HG02759 (cell line): ENCODE results near the gene SPRR5.

Experiments used
- ATAC-seq: cut with Tn5 transposase; IDR thresholded peaks from one replicate; pipeline ENCODE4 v1.9.1; 2021; ENCODE audit warnings: mild to moderate bottlenecking, moderate library complexity; ENCODE audit not compliant: unreplicated experiment

Gene SPRR5, protein sequence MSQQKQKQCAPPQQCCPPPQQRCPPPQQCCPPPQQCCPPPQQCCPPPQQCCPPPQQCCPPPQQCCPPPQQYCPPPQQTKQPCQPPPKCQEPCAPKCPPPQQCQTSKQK

DNA sequence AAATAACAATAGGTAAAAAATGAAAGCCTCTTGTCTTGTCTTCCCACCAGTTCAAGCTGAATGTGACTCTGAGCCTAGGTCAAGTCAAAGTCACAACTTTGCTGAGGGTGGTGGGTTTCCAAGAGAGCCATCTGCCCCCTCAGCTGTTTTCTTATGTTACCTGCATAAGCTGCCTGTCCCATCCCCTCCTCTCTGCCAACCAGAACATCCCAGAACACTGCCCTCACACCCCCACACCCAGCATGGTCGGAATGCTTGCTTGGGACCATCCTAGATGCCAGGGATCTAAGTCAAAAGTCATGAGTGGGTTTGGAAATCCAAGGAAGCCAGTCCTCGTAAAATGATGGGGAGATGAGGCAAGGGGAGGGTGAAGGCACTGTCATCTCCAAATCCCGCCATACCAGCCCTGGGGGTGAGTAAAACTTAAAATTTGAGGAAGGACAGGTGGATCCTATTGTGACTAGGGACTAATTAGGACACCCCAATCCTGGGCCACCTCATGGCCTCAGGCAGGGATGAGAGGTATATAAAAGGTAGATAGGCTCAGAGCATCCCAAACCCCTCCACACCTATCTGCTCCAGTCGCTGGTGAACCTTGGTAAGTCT is at the start of gene SPRR5:
SPRR5 (plus strand) TSS at position 556 of the 606 bp plus-strand sequence. CDS start 1,349 bp downstream, outside the sequence.
- ATAC-seq: no peak

DNA sequence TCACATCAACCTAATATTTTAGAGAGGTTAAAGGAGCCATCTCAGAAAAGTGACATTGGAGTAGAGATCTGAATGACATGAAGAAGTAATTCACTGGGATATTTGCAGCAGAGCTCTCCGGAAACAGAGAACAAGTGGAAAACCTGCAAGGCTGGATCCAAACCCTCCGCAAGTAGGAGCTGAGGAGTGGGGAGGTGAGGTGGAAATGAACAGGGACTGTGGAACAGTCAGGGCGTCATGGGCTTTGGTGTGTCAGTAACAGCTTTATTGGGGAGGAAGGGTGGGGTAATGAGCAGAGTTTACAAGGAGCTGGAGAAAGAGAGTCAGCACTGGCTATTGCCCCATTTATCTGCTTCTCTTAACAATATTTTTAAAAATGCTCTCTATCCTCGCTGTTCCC is 48.0 kb upstream of the SPRR5 start:
- no peak for ATAC-seq

DNA sequence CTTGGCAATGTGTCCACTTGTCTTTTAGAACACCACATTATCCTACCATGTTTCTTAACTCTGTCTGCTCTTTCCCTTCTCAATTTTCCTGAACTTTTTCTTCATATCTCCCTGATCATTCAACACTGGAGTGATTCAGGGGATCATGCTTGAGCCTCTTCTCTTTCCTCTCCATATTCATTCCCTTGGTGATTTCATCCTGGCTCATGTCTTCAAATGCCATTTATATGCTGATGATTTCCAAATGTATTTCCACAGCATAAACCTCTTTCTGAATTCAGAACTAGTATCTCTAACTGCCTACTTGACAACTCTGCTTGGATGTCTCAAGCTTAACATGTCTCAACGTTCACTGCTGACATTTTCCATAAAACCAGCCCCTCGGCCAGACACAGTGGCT is 47.1 kb upstream of the SPRR5 start:
- no peak for ATAC-seq

DNA sequence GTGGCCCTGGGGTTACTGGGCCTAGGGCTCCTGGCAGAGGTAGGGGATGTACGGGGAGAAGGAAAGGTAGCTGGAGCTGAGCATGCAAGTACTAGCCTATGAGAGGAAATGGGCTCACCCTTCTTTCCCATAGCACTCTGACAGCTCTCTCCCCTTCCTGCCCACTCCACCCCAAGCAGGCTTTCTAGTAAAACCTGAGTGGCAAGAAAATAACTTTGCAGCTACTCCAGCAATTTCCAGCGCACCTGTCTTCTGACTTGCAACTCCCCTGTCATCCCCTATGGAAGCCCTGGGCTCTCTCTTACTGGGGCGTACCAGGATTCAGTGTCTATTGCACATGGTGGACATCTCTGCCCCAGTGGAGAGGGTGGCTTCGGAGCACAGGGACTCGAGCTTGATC is 45.4 kb upstream of the SPRR5 start:
- ATAC-seq: no peak

DNA sequence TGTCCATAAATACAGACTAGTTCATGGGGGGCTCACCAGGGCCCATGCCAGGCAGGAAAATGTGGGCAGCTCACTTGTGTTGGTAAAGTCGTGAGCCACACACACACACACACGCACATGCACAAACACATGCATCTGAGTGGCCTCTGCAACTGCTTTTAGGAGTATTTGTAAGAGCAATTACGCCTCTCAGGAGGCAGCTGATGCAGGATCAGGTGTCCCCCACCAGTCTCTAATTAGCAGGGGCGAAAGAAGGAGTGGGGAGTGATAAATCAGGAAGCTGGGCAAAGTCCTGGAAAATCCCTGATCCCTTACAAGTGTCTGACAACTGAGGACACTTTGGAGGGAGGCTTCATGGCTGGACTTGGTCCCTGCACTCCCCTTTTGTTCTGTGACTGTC is 44.4 kb upstream of the SPRR5 start:
- ATAC-seq: no peak

DNA sequence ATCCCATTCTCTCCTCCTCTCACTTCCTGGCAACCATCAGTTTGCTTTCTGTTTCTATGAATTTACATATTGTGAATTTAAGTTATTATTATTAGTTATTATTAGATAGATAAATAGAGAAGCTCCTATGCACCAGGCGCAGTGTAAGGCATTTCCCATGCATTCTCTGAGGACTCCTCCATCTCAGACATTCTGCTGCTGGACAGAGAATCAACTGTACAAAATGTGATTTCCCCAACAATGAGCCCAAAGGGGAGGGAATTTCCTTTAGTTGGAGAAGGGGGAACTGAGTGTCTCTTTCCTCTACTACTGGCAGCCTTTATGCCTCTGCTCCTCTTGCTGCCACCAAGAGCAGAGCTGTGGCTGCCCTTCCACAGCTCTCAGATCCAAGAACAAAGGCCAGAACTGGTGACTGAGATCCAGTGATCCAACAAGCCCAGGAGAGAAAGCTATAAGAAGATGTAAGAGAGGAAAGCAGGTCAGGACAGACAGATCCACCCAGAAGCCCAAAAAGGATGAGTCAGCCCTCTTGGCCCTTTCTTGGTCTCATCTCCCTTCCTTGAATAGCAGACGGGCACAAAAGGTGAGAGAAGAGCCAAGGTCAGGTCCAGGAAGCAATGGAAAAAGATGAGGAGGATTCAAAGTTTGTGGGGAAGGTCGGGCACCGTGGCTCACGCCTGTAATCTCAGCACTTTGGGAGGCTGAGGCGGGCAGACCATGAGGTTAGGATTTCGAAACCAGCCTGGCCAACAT is 42.1 kb upstream of the SPRR5 start:
- ATAC-seq: no peak

DNA sequence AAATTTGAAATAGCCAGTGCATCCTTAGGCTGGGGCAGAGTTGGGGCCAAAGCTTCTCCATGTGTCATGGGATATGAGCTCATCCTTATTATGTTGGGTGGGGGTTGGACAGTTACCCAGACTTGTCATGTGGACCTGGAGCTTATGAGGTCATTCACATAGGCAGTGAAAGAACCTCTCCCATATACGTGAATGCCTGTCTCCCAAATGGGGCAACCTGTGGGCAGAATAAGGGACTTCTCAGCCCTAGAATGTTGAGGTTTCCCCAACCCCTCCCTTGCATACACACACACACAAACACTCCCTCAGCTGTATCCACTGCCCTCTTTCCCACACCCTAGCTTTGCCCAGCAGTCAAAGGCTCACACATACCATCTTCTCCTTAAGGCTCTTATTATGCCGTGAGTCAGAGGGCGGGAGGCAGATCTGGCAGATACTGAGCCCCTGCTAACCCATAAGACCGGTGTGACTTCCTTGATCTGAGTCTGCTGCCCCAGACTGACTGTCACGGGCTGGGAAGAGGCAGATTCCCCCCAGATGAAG is 40.9 kb upstream of the SPRR5 start:
- no peak for ATAC-seq

DNA sequence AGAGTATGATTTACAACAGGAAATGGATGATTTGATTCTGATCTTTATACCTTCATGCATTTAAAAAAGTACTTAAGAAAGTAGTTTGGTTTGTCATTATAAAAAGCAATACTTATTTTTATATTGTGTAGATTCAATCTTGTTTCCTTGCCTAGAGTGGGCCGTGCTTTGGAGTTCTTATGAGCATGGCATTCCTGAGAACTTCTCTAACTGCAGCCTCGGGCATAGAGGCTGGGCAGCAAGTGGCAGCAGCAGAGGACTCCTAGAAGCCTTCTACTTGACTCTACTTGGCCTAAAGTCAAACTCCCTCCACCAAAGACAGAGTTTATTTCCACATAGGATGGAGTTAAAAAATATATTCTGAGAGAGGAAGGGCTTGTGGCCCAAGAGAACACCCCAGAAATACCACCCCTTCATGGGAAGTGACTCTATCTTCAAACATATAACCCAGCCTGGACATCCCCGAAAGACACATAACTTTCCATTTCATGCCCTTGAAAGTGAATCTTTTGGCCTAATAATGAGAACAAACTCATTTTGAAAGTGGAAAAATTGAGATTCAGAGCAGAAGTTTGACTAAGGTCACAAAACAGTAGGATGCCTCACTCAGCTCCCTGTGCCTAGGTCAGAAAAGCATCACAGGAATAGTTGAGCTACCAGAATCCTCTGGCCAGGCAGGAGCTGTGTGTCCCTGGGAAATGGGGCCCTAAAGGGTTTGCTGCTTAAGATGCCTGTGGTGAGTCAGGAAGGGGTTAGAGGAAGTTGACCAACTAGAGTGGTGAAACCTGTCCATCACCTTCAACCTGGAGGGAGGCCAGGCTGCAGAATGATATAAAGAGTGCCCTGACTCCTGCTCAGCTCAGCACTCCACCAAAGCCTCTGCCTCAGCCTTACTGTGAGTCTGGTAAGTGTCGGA is 39.1 kb upstream of the SPRR5 start, which contains the start of gene IVL:
IVL (plus strand) TSS at position 861 of the 916 bp plus-strand sequence. CDS start 1,252 bp downstream, outside the sequence.
- ATAC-seq: peak; percentile 62

DNA sequence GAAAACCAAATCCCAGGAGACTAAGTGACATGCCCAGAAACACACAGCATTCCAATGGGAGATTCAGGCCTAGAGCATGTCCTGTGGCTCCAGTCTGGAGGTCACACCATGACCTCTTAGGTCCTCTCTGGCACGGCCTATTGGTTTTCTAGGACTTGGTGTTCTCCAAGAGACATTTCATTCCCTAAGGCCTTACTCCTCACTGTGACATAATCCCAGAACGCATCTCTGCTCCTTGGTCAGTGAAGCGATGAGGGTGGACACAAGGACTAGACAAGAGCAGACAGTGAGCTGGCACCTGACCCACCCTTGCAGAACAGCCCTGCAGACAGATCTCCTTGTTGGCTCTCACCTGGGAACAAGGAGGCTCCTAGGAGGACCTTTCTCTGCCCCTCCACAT is 37.8 kb upstream of the SPRR5 start:
- no peak for ATAC-seq

DNA sequence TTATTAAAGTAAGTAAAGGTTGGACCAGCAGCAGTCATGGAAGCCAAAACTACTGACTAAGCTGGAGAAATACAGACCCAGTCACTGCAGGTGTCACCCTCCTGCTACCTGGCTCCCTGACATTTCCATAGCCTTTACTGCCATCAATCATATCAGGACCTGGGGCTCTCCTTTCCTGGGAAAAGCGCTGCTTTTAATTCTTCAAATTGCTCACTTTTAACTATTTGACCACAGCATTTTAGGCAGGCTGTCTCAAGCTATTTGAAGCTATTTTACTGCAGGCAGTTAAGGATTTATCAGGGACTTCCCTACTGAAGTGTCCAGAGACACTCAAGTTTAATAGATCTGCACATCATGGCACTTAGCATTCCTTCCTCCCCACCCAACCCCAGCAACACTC is 34.5 kb upstream of the SPRR5 start:
- ATAC-seq: no peak

DNA sequence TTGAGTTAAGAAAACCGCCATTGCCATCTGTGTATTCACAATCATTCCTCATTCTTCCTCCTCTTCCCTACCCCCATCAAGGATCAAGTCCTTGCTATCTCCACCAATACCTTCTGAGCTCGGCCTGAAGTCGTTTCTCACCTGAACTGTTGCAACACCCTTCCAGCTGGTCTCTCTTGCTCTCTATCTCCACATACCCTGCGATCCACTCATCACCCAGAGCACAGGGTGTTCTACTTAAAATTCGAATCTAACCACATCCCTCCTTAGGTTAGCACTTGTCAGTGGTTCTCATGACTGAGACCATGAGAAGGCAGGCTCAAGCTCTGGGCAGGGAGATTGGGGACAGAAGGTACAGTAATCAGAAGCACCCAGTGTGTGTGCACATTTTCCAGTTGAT is 34.1 kb upstream of the SPRR5 start:
- ATAC-seq: no peak

DNA sequence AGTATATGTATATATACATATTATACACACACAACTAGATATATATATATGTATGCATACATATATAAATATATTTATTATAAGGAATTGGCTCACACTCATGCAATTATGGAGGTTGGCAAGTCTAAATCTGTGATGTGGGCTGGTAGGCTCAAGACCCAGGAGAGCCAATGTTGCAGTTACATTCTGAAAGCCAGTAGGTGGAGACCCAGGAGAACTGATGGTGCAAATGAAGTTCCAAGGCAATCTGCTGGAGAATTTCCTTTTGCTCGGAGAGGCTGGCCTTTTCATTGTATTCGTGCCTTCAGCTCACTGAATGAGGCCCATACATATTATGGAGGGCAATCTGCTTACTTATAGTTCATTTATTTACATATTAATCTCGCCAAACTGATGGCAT is 29.2 kb upstream of the SPRR5 start:
- no peak for ATAC-seq

DNA sequence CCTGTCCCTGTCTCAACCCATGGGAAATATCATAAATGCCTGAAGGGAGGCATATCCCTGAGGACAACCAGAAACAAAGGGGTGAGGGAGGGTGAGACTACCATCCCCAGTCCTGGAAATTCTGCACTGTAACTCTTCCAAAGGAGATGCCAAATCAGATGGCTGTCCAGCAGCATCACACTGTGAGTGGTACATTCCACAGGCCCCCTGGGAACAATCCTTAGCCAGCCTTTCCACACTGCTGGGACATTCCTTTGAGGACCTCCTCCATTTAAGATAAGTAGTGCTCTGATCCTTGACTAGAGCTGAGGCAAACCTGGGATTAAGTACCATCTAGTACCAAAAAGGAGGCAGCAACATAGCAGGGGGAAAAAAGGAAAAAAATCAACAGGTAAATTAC is 27.9 kb upstream of the SPRR5 start:
- ATAC-seq: no peak

DNA sequence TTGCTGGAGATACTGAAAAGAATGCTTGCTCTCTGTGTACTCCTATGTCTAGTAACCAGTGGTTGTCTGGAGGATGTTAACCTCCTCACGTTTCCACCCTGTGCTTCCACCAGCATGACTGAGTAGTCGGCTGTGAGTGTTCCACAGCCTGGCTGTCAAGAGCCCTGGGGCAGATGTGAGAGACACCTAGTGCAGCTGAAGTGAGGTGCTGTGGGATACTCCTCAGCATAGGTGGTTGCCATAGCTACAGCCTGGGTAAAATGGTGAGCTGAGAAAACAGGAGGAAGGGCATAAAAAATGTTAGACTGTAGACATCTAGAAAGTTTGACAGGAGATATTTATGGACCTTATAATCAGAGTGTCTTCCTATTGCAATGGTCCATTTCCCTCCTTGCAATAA is 22.8 kb upstream of the SPRR5 start:
- no peak for ATAC-seq

DNA sequence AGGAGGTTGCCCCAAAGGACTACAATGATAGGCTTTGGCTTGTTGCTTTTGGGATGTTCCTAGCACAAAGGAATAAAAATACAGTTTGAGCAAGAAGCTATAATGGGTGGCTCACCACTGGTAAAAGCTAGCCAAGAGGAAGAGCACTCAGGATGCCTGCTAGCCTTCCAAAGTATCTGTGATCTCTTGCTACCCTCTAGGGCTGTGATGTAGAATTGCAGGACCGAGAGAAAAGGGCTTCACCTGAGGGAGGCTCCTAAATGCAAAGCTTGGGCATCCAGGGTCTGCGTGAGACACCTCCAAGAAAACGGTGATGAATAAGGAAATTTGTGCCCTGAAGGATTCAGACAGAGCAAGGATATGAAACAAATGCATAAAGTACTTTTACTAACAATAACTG is 20.9 kb upstream of the SPRR5 start:
- ATAC-seq: no peak

DNA sequence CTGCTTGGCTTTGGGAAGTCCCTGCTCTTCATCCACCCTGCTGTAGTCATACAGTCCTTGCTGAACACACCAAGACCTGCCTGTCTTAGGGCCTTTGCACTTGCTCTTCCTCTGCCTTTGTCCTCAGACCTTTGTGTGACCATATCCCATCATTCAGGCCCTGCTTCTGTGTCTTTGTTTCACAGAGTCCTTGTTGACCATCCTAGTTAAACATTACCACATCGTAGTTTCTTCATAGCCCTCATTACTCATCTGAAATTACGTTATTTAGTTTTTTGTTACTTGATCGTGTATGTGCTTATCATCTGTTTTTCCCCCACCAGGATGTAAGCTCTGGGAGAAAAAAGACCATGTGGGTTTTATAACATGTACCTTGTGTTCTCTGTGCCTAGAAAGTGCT is 18.3 kb upstream of the SPRR5 start:
- ATAC-seq: no peak

DNA sequence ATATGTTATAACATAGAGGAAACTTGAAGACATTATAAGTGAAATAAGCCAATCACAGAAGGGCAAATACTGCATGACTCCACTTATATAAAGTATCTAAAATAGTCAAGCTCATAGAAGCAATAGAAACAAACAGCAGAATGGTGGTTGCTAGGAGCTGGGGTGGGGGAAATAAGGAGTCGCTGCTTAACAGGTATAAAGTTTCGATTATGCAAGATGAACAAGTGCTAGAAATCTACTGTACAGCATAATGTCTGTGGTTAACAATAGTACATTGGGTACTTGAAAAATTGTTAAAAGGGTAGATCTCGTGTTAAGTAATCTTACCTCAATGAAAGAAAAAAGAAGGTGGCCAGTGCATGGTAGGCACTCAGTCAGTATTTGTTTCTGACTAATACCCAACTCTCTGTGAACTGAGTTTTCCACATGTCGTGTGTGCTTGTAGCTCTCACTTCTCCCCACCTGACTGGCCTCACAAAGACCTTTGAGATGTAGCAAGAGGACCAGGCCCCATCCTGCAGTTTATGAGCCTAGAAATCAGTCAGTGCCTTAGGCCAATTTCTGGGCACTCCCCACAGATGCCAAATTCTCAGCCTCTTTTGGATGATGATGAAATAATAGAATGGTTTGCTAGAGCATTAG is 14.7 kb upstream of the SPRR5 start:
- ATAC-seq: no peak

DNA sequence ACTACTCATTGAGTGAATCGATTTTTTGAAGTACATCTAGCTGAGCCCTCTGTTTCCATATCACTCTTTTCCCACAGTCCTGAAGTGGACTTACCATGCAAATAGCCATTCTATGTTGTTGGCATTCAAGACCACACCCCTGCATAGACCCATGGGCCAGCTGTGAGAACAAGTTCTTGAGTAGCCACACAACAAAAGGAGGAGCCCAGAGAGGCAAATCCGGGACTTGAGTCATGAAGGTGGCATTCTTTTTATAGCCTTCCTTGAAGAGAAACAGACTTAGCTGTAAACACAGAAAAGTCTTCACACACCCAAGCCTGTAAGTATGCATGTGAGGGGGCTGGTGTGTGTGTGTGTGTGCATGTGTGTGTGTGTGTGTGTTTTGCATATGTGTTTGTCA is 13.8 kb upstream of the SPRR5 start:
- ATAC-seq: no peak

DNA sequence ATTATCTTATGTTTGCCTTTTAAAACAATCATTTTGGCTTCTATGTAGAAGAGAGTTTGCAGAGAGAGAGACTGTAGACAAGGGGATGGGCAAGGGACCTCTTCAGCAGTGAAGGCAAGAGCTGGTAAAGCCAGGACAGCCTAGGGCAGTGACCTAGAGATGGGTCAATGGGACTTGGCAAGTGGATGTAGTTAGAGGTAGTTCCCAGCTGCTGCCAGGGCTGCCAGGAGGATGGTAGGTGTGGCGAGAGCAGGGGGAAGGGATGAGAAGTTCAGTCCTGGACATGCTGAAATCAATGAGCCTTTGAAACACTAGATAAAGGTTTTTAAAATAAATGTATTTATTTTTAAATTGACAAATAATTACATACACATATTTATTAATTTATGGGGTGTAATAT is 6.4 kb upstream of the SPRR5 start:
- no peak for ATAC-seq

DNA sequence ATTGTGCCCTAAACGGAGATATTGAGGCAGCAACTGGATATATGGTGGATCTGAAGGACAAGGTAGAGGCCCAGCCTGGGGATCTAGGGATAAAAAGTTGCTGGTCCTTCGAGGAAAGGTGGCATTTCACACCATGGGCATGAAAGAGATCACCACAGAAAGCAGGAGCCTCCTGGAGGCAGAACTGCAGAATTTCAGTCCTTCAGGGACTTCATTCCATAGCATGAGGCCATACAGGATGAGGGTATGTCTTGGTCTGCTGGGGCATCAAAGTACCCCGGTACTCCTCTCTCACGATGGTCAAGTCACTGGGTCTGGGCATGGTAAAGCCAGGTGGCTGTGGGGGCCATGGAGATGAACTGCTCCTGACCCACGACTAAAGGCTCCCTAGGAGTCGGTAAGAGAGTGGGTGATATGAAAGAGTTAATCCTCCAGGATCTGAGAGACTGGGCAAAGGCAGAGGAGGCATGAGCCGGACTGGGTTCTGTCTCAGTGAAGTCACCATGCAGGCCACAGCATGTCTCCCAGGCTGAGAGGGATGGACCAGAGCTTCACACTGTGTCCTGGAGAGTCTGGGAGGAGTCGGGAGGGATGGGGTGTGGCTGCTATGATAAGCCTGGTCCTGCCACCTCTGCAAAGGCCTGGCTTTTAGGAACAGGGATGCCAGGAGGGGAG is 5.8 kb upstream of the SPRR5 start:
- no peak for ATAC-seq
